ENCODE results near the gene ZFYVE16. TPM values are rescaled to one million over a fixed set of nuclear protein-coding genes. Genes with fewer than 3 reads are reported as not detected.

The ZFYVE16 gene
- total RNA-seq, 2 donors from 2014 or later, result 27.8 to 34.5 TPM

GRCh38 chr5:80435476-80435875 lies 27.6 kb downstream of the ZFYVE16 start:
- H3K9me3 ChIP-seq, result no peaks in the 10 kb centered on the region
- no peaks in the 10 kb centered on the region for H3K4me1 ChIP-seq
- no peak overlapping the region for H3K27ac ChIP-seq
- TF ChIP-seq CTCF (IDR thresholded peaks at IDR 0.05), result no peak
- H3K4me3 ChIP-seq, result no peak overlapping the region
- DNase-seq (ENCODE audit: low spot score), result no peak
- no peaks in the 10 kb centered on the region for H3K27me3 ChIP-seq
- H3K36me3 ChIP-seq, result peaks cover 40% of the 10 kb centered on the region

- Histone ChIP-seq H3K9me3 (no peaks in the 10 kb centered on the region), H3K27me3 (no peaks in the 10 kb centered on the region), H3K27ac (no peak overlapping the region), H3K4me1 (no peaks in the 10 kb centered on the region), H3K36me3 (peaks cover 48% of the 10 kb centered on the region), H3K4me3 (no peak overlapping the region)
- no peak for DNase-seq (ENCODE audit: low spot score)
- TF ChIP-seq CTCF (IDR thresholded peaks at IDR 0.05), result no peak
Observed at GRCh38 chr5:80437326-80437725, 29.5 kb downstream of the ZFYVE16 start.

GRCh38 chr5:80438739-80439138 lies 30.9 kb downstream of the ZFYVE16 start:
- H3K36me3 ChIP-seq, result peaks cover 58% of the 10 kb centered on the region
- H3K27me3 ChIP-seq, result no peaks in the 10 kb centered on the region
- H3K4me3 ChIP-seq, result no peak overlapping the region
- no peak overlapping the region for H3K27ac ChIP-seq
- no peaks in the 10 kb centered on the region for H3K9me3 ChIP-seq
- no peak for DNase-seq (ENCODE audit: low spot score)
- TF ChIP-seq CTCF (IDR thresholded peaks at IDR 0.05), result no peak
- peaks cover 0 to 3% of the 10 kb centered on the region in 2 donors for H3K4me1 ChIP-seq

GRCh38 chr5:80439213-80439612 lies 31.3 kb downstream of the ZFYVE16 start:
- peaks cover 59% of the 10 kb centered on the region for H3K36me3 ChIP-seq
- no peak for DNase-seq (ENCODE audit: low spot score)

GRCh38 chr5:80442742-80443141 lies 34.9 kb downstream of the ZFYVE16 start:
- no peak for TF ChIP-seq CTCF (IDR thresholded peaks at IDR 0.05)
- no peak for DNase-seq (ENCODE audit: low spot score)
- Histone ChIP-seq H3K9me3 (no peaks in the 10 kb centered on the region), H3K27ac (no peak overlapping the region), H3K36me3 (peaks cover 64% of the 10 kb centered on the region), H3K27me3 (no peaks in the 10 kb centered on the region), H3K4me1 (peaks cover 0 to 3% of the 10 kb centered on the region in 2 donors), H3K4me3 (no peak overlapping the region)

More at GRCh38 chr5:80439213-80439612, 31.3 kb downstream of the ZFYVE16 start:
- H3K4me1 ChIP-seq, result peaks cover 0 to 3% of the 10 kb centered on the region in 2 donors
- H3K9me3 ChIP-seq, result no peaks in the 10 kb centered on the region
- no peaks in the 10 kb centered on the region for H3K27me3 ChIP-seq
- no peak overlapping the region for H3K27ac ChIP-seq
- no peak for TF ChIP-seq CTCF (IDR thresholded peaks at IDR 0.05)
- no peak overlapping the region for H3K4me3 ChIP-seq

- H3K27ac ChIP-seq, result no peak overlapping the region
- H3K4me1 ChIP-seq, result no peaks in the 10 kb centered on the region
- H3K9me3 ChIP-seq, result no peaks in the 10 kb centered on the region
- H3K27me3 ChIP-seq, result no peaks in the 10 kb centered on the region
- no peak for TF ChIP-seq CTCF (IDR thresholded peaks at IDR 0.05)
- H3K4me3 ChIP-seq, result no peak overlapping the region
- DNase-seq (ENCODE audit: low spot score), result no peak
- peaks cover 52% of the 10 kb centered on the region for H3K36me3 ChIP-seq
Observed at GRCh38 chr5:80453366-80453765, 45.5 kb downstream of the ZFYVE16 start.

All from right atrium auricular region (tissue), 2 donors.